SK-N-MC (cell line): ENCODE results near the gene UNC79.

ENCODE experiments used
- DNase-seq: peaks from one replicate; pipeline ENCODE4 v3.0.0-alpha.2; 2011; ENCODE audit warnings: low read depth, low spot score
- H3K27ac ChIP-seq: fragments of 200-600 bp; sonication (generic); 2 replicates; pipeline ENCODE4 v1.5.1; 2016; ENCODE audit warnings: mixed run types
- H3K36me3 ChIP-seq: fragments of 200-600 bp; sonication (generic); 2 replicates; pipeline ENCODE4 v1.6.1; 2017; ENCODE audit warnings: antibody characterized with exemption, low read length, mixed read lengths; ENCODE audit not compliant: insufficient read depth
- H3K4me3 ChIP-seq: fragments of 200-600 bp; sonication (generic); 2 replicates; pipeline ENCODE4 v1.5.1; 2016
- H3K9ac ChIP-seq: fragments of 200-600 bp; sonication (generic); 2 replicates; pipeline ENCODE4 v1.8.0; 2017; ENCODE audit warnings: mixed run types, mixed read lengths; ENCODE audit not compliant: insufficient read length
- H3K9me3 ChIP-seq: fragments of 200-600 bp; sonication (generic); 2 replicates; pipeline ENCODE4 v1.6.1; 2017; ENCODE audit warnings: low read depth, mild to moderate bottlenecking, antibody characterized with exemption, low read length, moderate library complexity, mixed read lengths
- EZH2 ChIP-seq: fragments of 200-600 bp; sonication (generic); IDR thresholded peaks from one replicate; pipeline ENCODE4 v1.6.1; 2017; ENCODE audit warnings: antibody characterized with exemption
- FOXP2 ChIP-seq: optimal IDR thresholded peaks from 2 replicates; pipeline ENCODE3; 2011; ENCODE audit warnings: mild to moderate bottlenecking, moderate library complexity; ENCODE audit not compliant: insufficient read depth; ENCODE audit errors: extremely low read length, control extremely low read depth
- POLR2AphosphoS5 ChIP-seq: IDR thresholded peaks from 2 replicates; pipeline ENCODE4 v1.6.1; 2012; ENCODE audit warnings: mild to moderate bottlenecking, low read depth, low read length, borderline replicate concordance

Gene UNC79

GRCh38 chr14:93725002-93725582, 294.4 kb downstream of the UNC79 start:
- H3K9me3 ChIP-seq, result no peaks in the 10 kb centered on the region
- no peak for DNase-seq

GRCh38 chr14:93725993-93726392, 295.3 kb downstream of the UNC79 start:
- DNase-seq, result no peak
- Histone ChIP-seq H3K36me3 (no peaks in the 10 kb centered on the region), H3K27ac (no peak overlapping the region), H3K4me3 (no peak overlapping the region), H3K9me3 (no peaks in the 10 kb centered on the region), H3K9ac (no peak overlapping the region)
- TF ChIP-seq POLR2AphosphoS5 (no peak), EZH2 (no peak), FOXP2 (no peak)

More at GRCh38 chr14:93725002-93725582, 294.4 kb downstream of the UNC79 start:
- TF ChIP-seq EZH2 (no peak), POLR2AphosphoS5 (no peak), FOXP2 (no peak)
- no peaks in the 10 kb centered on the region for H3K36me3 ChIP-seq
- no peak overlapping the region for H3K4me3 ChIP-seq
- no peak overlapping the region for H3K9ac ChIP-seq
- no peak overlapping the region for H3K27ac ChIP-seq

- TF ChIP-seq EZH2, result no peak
- TF ChIP-seq POLR2AphosphoS5, result no peak
- no peak for TF ChIP-seq FOXP2
- no peaks in the 10 kb centered on the region for H3K9me3 ChIP-seq
- H3K36me3 ChIP-seq, result no peaks in the 10 kb centered on the region
- H3K27ac ChIP-seq, result no peak overlapping the region
- H3K4me3 ChIP-seq, result no peak overlapping the region
- no peak overlapping the region for H3K9ac ChIP-seq
- no peak for DNase-seq
Observed at GRCh38 chr14:93727039-93727740, 296.5 kb downstream of the UNC79 start.

GRCh38 chr14:93727917-93728650, 297.3 kb downstream of the UNC79 start:
- Histone ChIP-seq H3K4me3 (no peak overlapping the region), H3K9me3 (no peaks in the 10 kb centered on the region), H3K9ac (no peak overlapping the region), H3K36me3 (no peaks in the 10 kb centered on the region), H3K27ac (no peak overlapping the region)
- DNase-seq, result no peak
- no peak for TF ChIP-seq EZH2
- TF ChIP-seq POLR2AphosphoS5, result no peak
- TF ChIP-seq FOXP2, result no peak

GRCh38 chr14:93728651-93729016, 297.9 kb downstream of the UNC79 start:
- no peak overlapping the region for H3K27ac ChIP-seq
- H3K4me3 ChIP-seq, result no peak overlapping the region
- no peak for TF ChIP-seq POLR2AphosphoS5
- TF ChIP-seq EZH2, result no peak
- TF ChIP-seq FOXP2, result no peak
- H3K9ac ChIP-seq, result no peak overlapping the region
- H3K36me3 ChIP-seq, result no peaks in the 10 kb centered on the region
- H3K9me3 ChIP-seq, result no peaks in the 10 kb centered on the region
- no peak for DNase-seq

GRCh38 chr14:93729993-93730392, 299.3 kb downstream of the UNC79 start:
- TF ChIP-seq FOXP2 (no peak), EZH2 (no peak), POLR2AphosphoS5 (no peak)
- no peaks in the 10 kb centered on the region for H3K36me3 ChIP-seq

GRCh38 chr14:93731753-93732152, 301.0 kb downstream of the UNC79 start:
- Histone ChIP-seq H3K27ac (no peak overlapping the region), H3K9ac (no peak overlapping the region), H3K36me3 (no peaks in the 10 kb centered on the region), H3K9me3 (no peaks in the 10 kb centered on the region), H3K4me3 (no peak overlapping the region)
- TF ChIP-seq EZH2, result no peak
- no peak for TF ChIP-seq FOXP2
- TF ChIP-seq POLR2AphosphoS5, result no peak
- no peak for DNase-seq

More at GRCh38 chr14:93729993-93730392, 299.3 kb downstream of the UNC79 start:
- no peak overlapping the region for H3K4me3 ChIP-seq
- H3K27ac ChIP-seq, result no peak overlapping the region
- no peak for DNase-seq
- H3K9ac ChIP-seq, result no peak overlapping the region
- no peaks in the 10 kb centered on the region for H3K9me3 ChIP-seq

- no peak overlapping the region for H3K27ac ChIP-seq
- DNase-seq, result no peak
- H3K36me3 ChIP-seq, result no peaks in the 10 kb centered on the region
- no peak overlapping the region for H3K9ac ChIP-seq
- TF ChIP-seq FOXP2, result no peak
- no peak for TF ChIP-seq POLR2AphosphoS5
- no peak for TF ChIP-seq EZH2
- H3K4me3 ChIP-seq, result no peak overlapping the region
- no peaks in the 10 kb centered on the region for H3K9me3 ChIP-seq
Observed at GRCh38 chr14:93732524-93732923, 301.8 kb downstream of the UNC79 start.
